Sigmoid colon (tissue), 4 donors: ENCODE measurements around the gene ARRDC5.

Experiments used
- CTCF ChIP-seq, 4 experiments: fragments of 450-650 bp in 3 of 4; fragments of 200-600 bp in 1 of 4; IDR thresholded peaks; one replicate each; pipeline ENCODE4 v1.5.1; 2016 to 2019; ENCODE audit warnings: antibody characterized with exemption in 4 of 4, mild to moderate bottlenecking in 3 of 4, moderate library complexity in 2 of 4
- POLR2A ChIP-seq, 2 donors: fragments of 450-650 bp; IDR thresholded peaks; one replicate each; pipeline ENCODE4 v1.6.1; 2016; ENCODE audit warnings: antibody characterized with exemption in 2 of 2, mild to moderate bottlenecking in 2 of 2, moderate library complexity in 2 of 2
- POLR2AphosphoS5 ChIP-seq, 4 donors: sonication (generic); formaldehyde crosslinking; IDR thresholded peaks; one replicate each; pipeline ENCODE4 v1.6.1; 2017; ENCODE audit warnings: antibody characterized with exemption in 4 of 4

GRCh38 chr19:4877753-4878490, 24.8 kb downstream of the ARRDC5 start:
- TF ChIP-seq CTCF (IDR thresholded peaks at IDR 0.05) (no peak), POLR2AphosphoS5 (IDR thresholded peaks at IDR 0.05) (peak in 1 of 4 donors; percentile 67), POLR2A (IDR thresholded peaks at IDR 0.05) (no peak)
